Posterior vena cava (tissue), 2 donors: ENCODE measurements around the gene MGMT. TPM values are rescaled to one million over a fixed set of nuclear protein-coding genes. Genes with fewer than 3 reads are reported as not detected.
A peak's percentile ranks its signal among the peaks of the same experiment; 100 is the strongest.

Source experiments
- DNase-seq: peaks from one replicate; pipeline ENCODE4 v3.0.0-alpha.2; 2020; ENCODE audit warnings: low spot score
- intact Hi-C, 2 donors: fragments of 100-400 bp; cut with DNase I; formaldehyde crosslinking; loops; one replicate each; pipeline versions ENCODE4 v1.14.1 to v1.14.2; 2022 to 2023
- total RNA-seq, 2 donors: library from RNA; stranded (reverse); fragmentation: NEBNext Ultra II Directional; extraction: Animal tissue kit (Norgen Biotek cat#: 25700); gene quantifications; one replicate each; pipeline ENCODE4 v1.2.1, GENCODE V29; 2021
- donor health status: DM: yes; HTN: yes; CAD: no.
- donor health status: DM: yes; HTN: yes; CAD: no.

The MGMT gene
- total RNA-seq, 2 donors from 2014 or later: 8.2 to 17.6 TPM

GRCh38 chr10:129727071-129727470, 260.0 kb downstream of the MGMT start:
- DNase-seq: peak; percentile 16

GRCh38 chr10:129727495-129727894, 260.5 kb downstream of the MGMT start:
- intact Hi-C loops: no loop called here
- DNase-seq: peak; percentile 48

More at GRCh38 chr10:129727071-129727470, 260.0 kb downstream of the MGMT start:
- intact Hi-C loops: no loop called here

GRCh38 chr10:129728246-129728820, 261.3 kb downstream of the MGMT start:
- peak; percentile 46 for DNase-seq
- intact Hi-C loops: no loop called here

GRCh38 chr10:129728905-129729795, 262.1 kb downstream of the MGMT start:
- peak; percentile 40 for DNase-seq
- intact Hi-C loops: no loop called here

GRCh38 chr10:129730272-129730992, 263.4 kb downstream of the MGMT start:
- DNase-seq: peak; percentile 18
- intact Hi-C loops: no loop called here

- peak; percentile 16 for DNase-seq
- intact Hi-C loops: no loop called here
Observed at GRCh38 chr10:129730993-129731325, 263.9 kb downstream of the MGMT start.

- intact Hi-C loops: no loop called here
Observed at GRCh38 chr10:129740532-129741279, 273.7 kb downstream of the MGMT start.

GRCh38 chr10:129741280-129741977, 274.4 kb downstream of the MGMT start:
- intact Hi-C loops: no loop called here
- DNase-seq: peak; percentile 48

More at GRCh38 chr10:129740532-129741279, 273.7 kb downstream of the MGMT start:
- peak; percentile 59 for DNase-seq

- intact Hi-C loops: no loop called here
- peak; percentile 36 for DNase-seq
Observed at GRCh38 chr10:129741978-129742741, 275.1 kb downstream of the MGMT start.

- intact Hi-C loops: no loop called here
- peak; percentile 47 for DNase-seq
Observed at GRCh38 chr10:129742742-129743550, 275.9 kb downstream of the MGMT start.

- peak; percentile 38 for DNase-seq
- intact Hi-C loops: no loop called here
Observed at GRCh38 chr10:129743738-129744133, 276.7 kb downstream of the MGMT start.

GRCh38 chr10:129744134-129745111, 277.4 kb downstream of the MGMT start:
- intact Hi-C loops: no loop called here
- DNase-seq: peak; percentile 58

GRCh38 chr10:129745186-129745750, 278.2 kb downstream of the MGMT start:
- intact Hi-C loops: no loop called here
- DNase-seq: peak; percentile 20

- DNase-seq: peak; percentile 30
- intact Hi-C loops: no loop called here
Observed at GRCh38 chr10:129754211-129755050, 287.4 kb downstream of the MGMT start.

GRCh38 chr10:129755158-129755591, 288.1 kb downstream of the MGMT start:
- intact Hi-C loops: no loop called here
- no peak for DNase-seq
